Small intestine (tissue), 7 donors: Measurements from ENCODE around the gene USP27X. TPM values are rescaled to one million over a fixed set of nuclear protein-coding genes. Genes with fewer than 3 reads are reported as not detected.

Source experiments
- DNase-seq, 2 donors: peaks; one replicate each; pipeline versions ENCODE4 v3.0.0 to v3.0.0-alpha.2; 2013
- FAIRE-seq: peaks from 2 replicates; lab custom pipeline; 2012; peaks lifted over from hg19 to GRCh38; lab: Jason Lieb, UNC
- H3K27ac ChIP-seq, 3 donors: one replicate each; pipeline ENCODE4 v1.5.1; 2013; ENCODE audit warnings: low read length in 2 of 3, mild to moderate bottlenecking in 2 of 3, control low read depth in 1 of 3, inconsistent platforms in 1 of 3, low read depth in 1 of 3, moderate library complexity in 1 of 3
- H3K27me3 ChIP-seq, 3 donors: one replicate each; pipeline ENCODE4 v1.6.1; 2013; ENCODE audit warnings: low read length in 3 of 3, inconsistent platforms in 1 of 3; ENCODE audit not compliant: control insufficient read depth in 3 of 3, insufficient read depth in 3 of 3
- H3K36me3 ChIP-seq, 3 donors: one replicate each; pipeline ENCODE4 v1.6.1; 2013; ENCODE audit warnings: low read length in 3 of 3, inconsistent platforms in 1 of 3, low read depth in 1 of 3, mild to moderate bottlenecking in 1 of 3, moderate library complexity in 1 of 3; ENCODE audit not compliant: control insufficient read depth in 3 of 3, insufficient read depth in 2 of 3
- H3K4me1 ChIP-seq, 3 donors: one replicate each; pipeline ENCODE4 v1.6.1; 2013; ENCODE audit warnings: low read length in 2 of 3, inconsistent platforms in 1 of 3, low read depth in 1 of 3, mild to moderate bottlenecking in 1 of 3, moderate library complexity in 1 of 3; ENCODE audit not compliant: control insufficient read depth in 3 of 3, insufficient read depth in 2 of 3
- H3K4me3 ChIP-seq, 3 donors: one replicate each; pipeline ENCODE4 v1.5.1; 2013; ENCODE audit warnings: low read length in 3 of 3, control low read depth in 1 of 3, inconsistent platforms in 1 of 3, low read depth in 1 of 3, mild to moderate bottlenecking in 1 of 3, moderate library complexity in 1 of 3
- H3K9me3 ChIP-seq, 2 donors: one replicate each; pipeline ENCODE4 v1.6.1; 2013; ENCODE audit warnings: low read depth in 1 of 2, low read length in 1 of 2; ENCODE audit not compliant: control insufficient read depth in 2 of 2, insufficient read depth in 1 of 2
- WGBS, 3 donors: extraction: QIAGEN DNeasy Blood & Tissue Kit; methylation state at CpG; one replicate each; pipeline ENCODE4 v1.1.7; 2013; 5-methylcytosine and 5-hydroxymethylcytosine counted together
- polyA plus RNA-seq, 4 donors: library from polyadenylated mRNA; stranded (reverse) in 3 of 4; unstranded in 1 of 4; fragments of 200-250 nt in 3 of 4; fragments of 120-200 nt in 1 of 4; gene quantifications; one replicate each; pipeline versions ENCODE4 v1.2.1 to v1.2.3, GENCODE V29; 2013
- donor health status: healthy with polysubstance abuse.
- donor health status: control.
- donor health status: control.
- donor health status: Bipolar disorder and iron deficiency.
- donor health status: healthy.

USP27X gene
- polyA plus RNA-seq, 4 donors = 0.45 to 7.1 (median 1.5) TPM

DNA sequence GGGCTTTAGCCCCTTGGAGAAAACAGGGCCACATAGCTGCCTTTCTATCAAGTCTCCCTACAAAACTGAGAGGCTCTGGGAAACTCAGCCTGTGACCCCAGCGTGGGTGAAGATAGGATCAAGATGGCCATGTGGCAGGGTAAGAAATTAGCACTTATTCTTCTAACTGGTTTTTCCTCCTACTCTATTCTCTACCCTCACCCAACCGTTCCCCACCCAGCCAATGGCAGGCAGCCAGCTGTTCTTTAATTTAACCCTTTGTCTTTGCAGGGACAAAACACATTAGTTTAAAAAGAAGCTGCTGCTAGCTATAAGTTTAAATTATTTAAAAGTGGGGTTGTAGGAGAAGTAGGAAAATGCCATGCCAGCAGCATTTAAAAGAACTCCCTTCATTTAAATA lies 45.9 kb downstream of the USP27X start:
- no peak overlapping the region for H3K27ac ChIP-seq
- peaks cover 0 to 3% (median 0%) of the 10 kb centered on the region in 3 donors for H3K36me3 ChIP-seq
- DNase-seq (no peak), FAIRE-seq (no peak)
- peaks cover 0 to 6% (median 0%) of the 10 kb centered on the region in 3 donors for H3K4me1 ChIP-seq
- H3K4me3 ChIP-seq = peak overlapping the region in 1 of 3 donors; percentile 23
- 32 to 49% (median 36%) methylated on average over 2 of the region's 2 CpGs for WGBS, 3 donors
- H3K9me3 ChIP-seq = no peaks in the 10 kb centered on the region
- H3K27me3 ChIP-seq = no peaks in the 10 kb centered on the region

DNA sequence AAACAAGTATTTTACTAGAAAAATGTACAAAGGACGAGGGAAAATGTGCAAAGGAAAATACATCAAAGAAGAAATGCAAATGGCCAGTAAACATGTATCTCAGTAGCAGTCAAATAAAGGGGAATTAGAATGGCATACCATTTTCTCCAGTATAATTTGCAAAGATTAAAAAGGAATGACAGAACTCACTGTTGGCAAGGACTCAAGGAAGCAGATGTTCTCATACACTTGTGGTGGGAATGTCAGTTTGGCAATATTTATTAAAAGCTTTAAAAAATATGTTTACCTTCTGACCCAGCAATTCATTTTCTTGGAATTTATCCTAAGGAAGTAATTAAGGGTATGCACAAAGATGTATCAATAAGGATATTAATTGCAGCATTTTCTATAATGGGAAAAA lies 50.8 kb downstream of the USP27X start:
- Histone ChIP-seq H3K9me3 (no peaks in the 10 kb centered on the region), H3K27ac (no peak overlapping the region), H3K36me3 (peaks cover 0 to 3% (median 0%) of the 10 kb centered on the region in 3 donors), H3K4me1 (no peaks in the 10 kb centered on the region), H3K4me3 (no peak overlapping the region), H3K27me3 (no peaks in the 10 kb centered on the region)
- no peak for DNase-seq
- no peak for FAIRE-seq
- WGBS, 3 donors = 46 to 74% (median 58%) methylated on average over 1 of the region's 1 CpG

Other genes with a start within 250 kb of the USP27X start
- not detected for gene PAGE1, start 183.5 kb upstream of the USP27X start, polyA plus RNA-seq
- gene PAGE4, start 50.2 kb upstream of the USP27X start, polyA plus RNA-seq = not detected
- 10 to 100 TPM in 1 of 4 donors, 1 to 10 TPM in 3; 2.7 to 51.0 (median 4.8) TPM for gene CLCN5, start 43.1 kb downstream of the USP27X start, polyA plus RNA-seq